ENCODE results near the gene PIGT. TPM values are rescaled to one million over a fixed set of nuclear protein-coding genes. Genes with fewer than 3 reads are reported as not detected.
A peak's percentile ranks its signal among the peaks of the same experiment; 100 is the strongest.

The PIGT gene
- total and polyA plus RNA-seq, 10 donors: 42.5 to 82.8 (median 63.6) TPM

GRCh38 chr20:45445805-45446562, 30.0 kb downstream of the PIGT start:
- no peaks in the 10 kb centered on the region for H3K36me3 ChIP-seq
- intact Hi-C loops (cut with DNase I; ENCODE audit: low total_unique reads): no loop called here
- 64 to 69% (median 66%) methylated on average over 7 of the region's 7 CpGs for whole genome bisulfite sequencing, 5 donors
- no peaks in the 10 kb centered on the region for H3K9me3 ChIP-seq
- peaks cover 0 to 8% (median 1%) of the 10 kb centered on the region in 6 donors for H3K4me1 ChIP-seq
- no peak overlapping the region for H3K4me3 ChIP-seq
- H3K27me3 ChIP-seq (replicated peaks in 1 of 7): no peaks in the 10 kb centered on the region
- H3K27ac ChIP-seq: no peak overlapping the region
- TF ChIP-seq CTCF (IDR thresholded peaks at IDR 0.05 in 8 of 11, conservative IDR thresholded peaks at IDR 0.05 in 3 of 11) (peak in 8 of 11 experiments; percentile 12 to 56 (median 46)), POLR2A (IDR thresholded peaks at IDR 0.05) (no peak)
- no peak for DNase-seq

GRCh38 chr20:45448270-45448669, 32.3 kb downstream of the PIGT start:
- WGBS, 5 donors: 59 to 73% (median 71%) methylated on average over 6 of the region's 6 CpGs
- Histone ChIP-seq H3K4me1 (peaks cover 0 to 28% (median 11%) of the 10 kb centered on the region in 6 donors), H3K9me3 (no peaks in the 10 kb centered on the region), H3K27me3 (replicated peaks in 1 of 7) (no peaks in the 10 kb centered on the region), H3K27ac (no peak overlapping the region), H3K4me3 (no peak overlapping the region), H3K36me3 (no peaks in the 10 kb centered on the region)
- no peak for DNase-seq
- no peak for TF ChIP-seq POLR2A (IDR thresholded peaks at IDR 0.05)
- TF ChIP-seq CTCF (IDR thresholded peaks at IDR 0.05 in 8 of 11, conservative IDR thresholded peaks at IDR 0.05 in 3 of 11): no peak
- TF ChIP-seq POLR2AphosphoS5 (IDR thresholded peaks at IDR 0.05): no peak
- intact Hi-C loops (cut with DNase I; ENCODE audit: low total_unique reads): no loop called here

GRCh38 chr20:45449528-45449927, 33.6 kb downstream of the PIGT start:
- no peak overlapping the region for H3K4me3 ChIP-seq
- no peak for DNase-seq
- H3K27me3 ChIP-seq (replicated peaks in 1 of 7): no peaks in the 10 kb centered on the region
- intact Hi-C loops (cut with DNase I; ENCODE audit: low total_unique reads): no loop called here
- TF ChIP-seq POLR2AphosphoS5 (IDR thresholded peaks at IDR 0.05): no peak
- no peaks in the 10 kb centered on the region for H3K9me3 ChIP-seq
- 78 to 86% (median 85%) methylated on average over 3 of the region's 3 CpGs for WGBS, 5 donors
- no peaks in the 10 kb centered on the region for H3K36me3 ChIP-seq
- no peak overlapping the region for H3K27ac ChIP-seq
- H3K4me1 ChIP-seq: peaks cover 0 to 28% (median 11%) of the 10 kb centered on the region in 6 donors

- intact Hi-C loops (cut with DNase I; ENCODE audit: low total_unique reads): no loop called here
- H3K27ac ChIP-seq: no peak overlapping the region
- 64 to 77% (median 72%) methylated on average over 5 of the region's 5 CpGs for WGBS, 5 donors
- H3K4me1 ChIP-seq: peaks cover 0 to 28% (median 11%) of the 10 kb centered on the region in 6 donors
- DNase-seq: no peak
- no peak overlapping the region for H3K4me3 ChIP-seq
- H3K9me3 ChIP-seq: no peaks in the 10 kb centered on the region
- TF ChIP-seq POLR2A (IDR thresholded peaks at IDR 0.05) (no peak), POLR2AphosphoS5 (IDR thresholded peaks at IDR 0.05) (no peak), CTCF (IDR thresholded peaks at IDR 0.05 in 8 of 11, conservative IDR thresholded peaks at IDR 0.05 in 3 of 11) (peak; percentile 29 to 71 (median 57))
- no peaks in the 10 kb centered on the region for H3K36me3 ChIP-seq
- H3K27me3 ChIP-seq (replicated peaks in 1 of 7): no peaks in the 10 kb centered on the region
These were observed 34.3 kb downstream of the PIGT start for GRCh38 chr20:45450097-45450818.

Data from spleen (tissue), 11 donors.